BLaER1 treated with 17β-estradiol and CSF1 and Interleukin-3, amounts not matched to agents 10 nM and 100 nM (cell line): Measurements from ENCODE around the gene CNOT9.

Experiments
- H3K27ac ChIP-seq, 11 experiments: shearing (Covaris generic); formaldehyde crosslinking; 2 replicates each; pipeline ENCODE4 v1.8.1; 2022
- H3K27me3 ChIP-seq, 11 experiments: shearing (Covaris generic); formaldehyde crosslinking; 2 replicates each; pipeline ENCODE4 v1.8.1; 2022
- H3K36me3 ChIP-seq, 11 experiments: shearing (Covaris generic); formaldehyde crosslinking; 2 replicates each; pipeline ENCODE4 v1.8.1; 2022
- H3K4me1 ChIP-seq, 10 experiments: shearing (Covaris generic); formaldehyde crosslinking; 2 replicates each; pipeline ENCODE4 v1.8.1; 2022
- H3K4me2 ChIP-seq, 11 experiments: shearing (Covaris generic); formaldehyde crosslinking; 2 replicates each; pipeline ENCODE4 v1.8.1; 2022
- H3K4me3 ChIP-seq, 10 experiments: shearing (Covaris generic); formaldehyde crosslinking; 2 replicates each; pipeline ENCODE4 v1.8.1; 2022
- H3K9ac ChIP-seq, 11 experiments: shearing (Covaris generic); formaldehyde crosslinking; 2 replicates each; pipeline ENCODE4 v1.8.1; 2022
- H3K9me3 ChIP-seq, 11 experiments: shearing (Covaris generic); formaldehyde crosslinking; replicated peaks in 1 of 11; 2 replicates each; pipeline ENCODE4 v1.8.1; 2022
- H4K20me1 ChIP-seq, 11 experiments: shearing (Covaris generic); formaldehyde crosslinking; 2 replicates each; pipeline ENCODE4 v1.8.1; 2022
- Cebpa-rat ChIP-seq, 11 experiments: shearing (Covaris generic); IDR thresholded peaks; 2 replicates each; pipeline ENCODE4 v1.8.1; 2022

CNOT9 gene

GRCh38 chr2:218569038-218569431 is 396 bp downstream of the CNOT9 start:
- Histone ChIP-seq H3K36me3 (peaks cover 27 to 64% (median 48%) of the 10 kb centered on the region in 11 experiments), H3K4me1 (peaks cover 33 to 44% (median 41%) of the 10 kb centered on the region in 10 experiments)

GRCh38 chr2:218569661-218570500 is 1.2 kb downstream of the CNOT9 start:
- H3K27me3 ChIP-seq: no peaks in the 10 kb centered on the region
- peak overlapping the region; percentile 84 to 98 (median 95) for H3K27ac ChIP-seq
- H3K9ac ChIP-seq: peak overlapping the region; percentile 91 to 98 (median 95)
- peak overlapping the region; percentile 82 to 99 (median 94) for H3K4me2 ChIP-seq
- TF ChIP-seq Cebpa-rat (IDR thresholded peaks at IDR 0.05): no peak
- H3K9me3 ChIP-seq: no peaks in the 10 kb centered on the region
- peaks cover 8 to 65% (median 48%) of the 10 kb centered on the region in 11 experiments; a peak in 21 of 22 replicates for H4K20me1 ChIP-seq
- H3K4me3 ChIP-seq: peak overlapping the region; percentile 79 to 95 (median 86)
- peaks cover 29 to 64% (median 48%) of the 10 kb centered on the region in 11 experiments for H3K36me3 ChIP-seq
- H3K4me1 ChIP-seq: peaks cover 33 to 44% (median 41%) of the 10 kb centered on the region in 10 experiments

More at GRCh38 chr2:218569038-218569431, 396 bp downstream of the CNOT9 start:
- no peaks in the 10 kb centered on the region for H3K9me3 ChIP-seq
- TF ChIP-seq Cebpa-rat (IDR thresholded peaks at IDR 0.05): no peak
- peak overlapping the region; percentile 82 to 99 (median 94) for H3K4me2 ChIP-seq
- H3K9ac ChIP-seq: peak overlapping the region; percentile 91 to 98 (median 95)
- H3K27ac ChIP-seq: peak overlapping the region; percentile 84 to 98 (median 95)
- peaks cover 3 to 58% (median 45%) of the 10 kb centered on the region in 11 experiments; a peak in 21 of 22 replicates for H4K20me1 ChIP-seq
- H3K4me3 ChIP-seq: peak overlapping the region; percentile 79 to 95 (median 86)
- no peaks in the 10 kb centered on the region for H3K27me3 ChIP-seq

- peaks cover 37 to 64% (median 51%) of the 10 kb centered on the region in 11 experiments for H3K36me3 ChIP-seq
- TF ChIP-seq Cebpa-rat (IDR thresholded peaks at IDR 0.05): no peak
- no peaks in the 10 kb centered on the region for H3K9me3 ChIP-seq
- H3K27me3 ChIP-seq: no peaks in the 10 kb centered on the region
- H3K27ac ChIP-seq: peak overlapping the region in 6 of 11 experiments; percentile 11 to 96 (median 93); a peak in 6 of 22 replicates
- peak overlapping the region; percentile 91 to 98 (median 95) for H3K9ac ChIP-seq
- H3K4me3 ChIP-seq: peak overlapping the region; percentile 79 to 95 (median 86); a peak in 18 of 20 replicates
- H4K20me1 ChIP-seq: peaks cover 14 to 75% (median 58%) of the 10 kb centered on the region in 11 experiments; a peak in 21 of 22 replicates
- H3K4me2 ChIP-seq: peak overlapping the region; percentile 82 to 99 (median 94)
- H3K4me1 ChIP-seq: peaks cover 33 to 42% (median 38%) of the 10 kb centered on the region in 10 experiments
These were observed 2.2 kb downstream of the CNOT9 start for GRCh38 chr2:218570850-218571249.

GRCh38 chr2:218576854-218577253 is 8.2 kb downstream of the CNOT9 start:
- Histone ChIP-seq H3K9ac (no peak overlapping the region), H3K4me2 (no peak overlapping the region), H3K27me3 (no peaks in the 10 kb centered on the region), H3K4me3 (no peak overlapping the region), H3K4me1 (peaks cover 0 to 7% (median 0%) of the 10 kb centered on the region in 10 experiments; a peak in 1 of 20 replicates), H4K20me1 (peaks cover 69 to 100% (median 96%) of the 10 kb centered on the region in 11 experiments; a peak in 21 of 22 replicates), H3K36me3 (peaks cover 72 to 100% (median 88%) of the 10 kb centered on the region in 11 experiments), H3K9me3 (no peaks in the 10 kb centered on the region), H3K27ac (no peak overlapping the region)
- no peak for TF ChIP-seq Cebpa-rat (IDR thresholded peaks at IDR 0.05)

- no peak for TF ChIP-seq Cebpa-rat (IDR thresholded peaks at IDR 0.05)
- Histone ChIP-seq H3K9ac (no peak overlapping the region), H3K4me3 (no peak overlapping the region), H3K27ac (no peak overlapping the region), H3K4me1 (peaks cover 0 to 7% (median 0%) of the 10 kb centered on the region in 10 experiments; a peak in 1 of 20 replicates), H3K36me3 (peaks cover 73 to 100% (median 88%) of the 10 kb centered on the region in 11 experiments), H3K27me3 (no peaks in the 10 kb centered on the region), H3K9me3 (no peaks in the 10 kb centered on the region), H3K4me2 (no peak overlapping the region; a peak in 1 of 22 replicates), H4K20me1 (peaks cover 71 to 100% (median 94%) of the 10 kb centered on the region in 11 experiments; a peak in 21 of 22 replicates)
These were observed 9.0 kb downstream of the CNOT9 start for GRCh38 chr2:218577482-218578220.

GRCh38 chr2:218578272-218578877 is 9.7 kb downstream of the CNOT9 start:
- Histone ChIP-seq H3K4me1 (peaks cover 0 to 7% (median 0%) of the 10 kb centered on the region in 10 experiments; a peak in 1 of 20 replicates), H4K20me1 (peaks cover 71 to 100% (median 87%) of the 10 kb centered on the region in 11 experiments; a peak in 21 of 22 replicates), H3K9ac (no peak overlapping the region), H3K27me3 (no peaks in the 10 kb centered on the region), H3K9me3 (no peaks in the 10 kb centered on the region), H3K36me3 (peaks cover 73 to 100% (median 88%) of the 10 kb centered on the region in 11 experiments), H3K4me3 (no peak overlapping the region), H3K4me2 (no peak overlapping the region), H3K27ac (no peak overlapping the region)
- no peak for TF ChIP-seq Cebpa-rat (IDR thresholded peaks at IDR 0.05)

GRCh38 chr2:218582076-218582475 is 13.4 kb downstream of the CNOT9 start:
- Histone ChIP-seq H3K27me3 (no peaks in the 10 kb centered on the region), H3K9ac (no peak overlapping the region), H3K4me2 (no peak overlapping the region), H3K4me1 (peaks cover 0 to 8% (median 0%) of the 10 kb centered on the region in 10 experiments; a peak in 2 of 20 replicates), H3K27ac (no peak overlapping the region), H3K9me3 (no peaks in the 10 kb centered on the region), H4K20me1 (peaks cover 51 to 100% (median 77%) of the 10 kb centered on the region in 11 experiments; a peak in 21 of 22 replicates), H3K4me3 (no peak overlapping the region), H3K36me3 (peaks cover 77 to 100% (median 91%) of the 10 kb centered on the region in 11 experiments)
- TF ChIP-seq Cebpa-rat (IDR thresholded peaks at IDR 0.05): no peak
